ENCODE measurements around the gene RAPH1.

Gene RAPH1

GRCh38 chr2:203562268-203562667 is 27.2 kb upstream of the RAPH1 start:
- TF ChIP-seq CTCF (IDR thresholded peaks at IDR 0.05), result no peak

- no peak for TF ChIP-seq CTCF (IDR thresholded peaks at IDR 0.05)
Measured at GRCh38 chr2:203559641-203560040, 24.5 kb upstream of the RAPH1 start.

- no peak for TF ChIP-seq CTCF (IDR thresholded peaks at IDR 0.05)
Measured at GRCh38 chr2:203553784-203554183, 18.7 kb upstream of the RAPH1 start.

GRCh38 chr2:203551778-203552177 is 16.7 kb upstream of the RAPH1 start:
- TF ChIP-seq CTCF (IDR thresholded peaks at IDR 0.05), result no peak

GRCh38 chr2:203550266-203550665 is 15.2 kb upstream of the RAPH1 start:
- no peak for TF ChIP-seq CTCF (IDR thresholded peaks at IDR 0.05)

- TF ChIP-seq CTCF (IDR thresholded peaks at IDR 0.05), result no peak
Measured at GRCh38 chr2:203549406-203549805, 14.3 kb upstream of the RAPH1 start.

GRCh38 chr2:203548887-203549286 is 13.8 kb upstream of the RAPH1 start:
- no peak for TF ChIP-seq CTCF (IDR thresholded peaks at IDR 0.05)

- no peak for TF ChIP-seq CTCF (IDR thresholded peaks at IDR 0.05)
Measured at GRCh38 chr2:203547356-203547755, 12.3 kb upstream of the RAPH1 start.
